ENCODE measurements around the gene ADAMTSL4.

- TF ChIP-seq POLR2AphosphoS5 (IDR thresholded peaks at IDR 0.05; ENCODE audit: low read depth, low read length) (no peak; the same call in 1 of the 2 replicates), POLR2A (IDR thresholded peaks at IDR 0.05; ENCODE audit: borderline replicate concordance, extremely low read depth, insufficient read depth, insufficient read length) (no peak), RAD21 (IDR thresholded peaks at IDR 0.05; ENCODE audit: low read depth) (no peak), EZH2 (IDR thresholded peaks at IDR 0.05) (no peak), EZH2phosphoT487 (IDR thresholded peaks at IDR 0.05; ENCODE audit: borderline replicate concordance) (no peak), CTCF (IDR thresholded peaks at IDR 0.05 in 2 of 3, conservative IDR thresholded peaks at IDR 0.05 in 1 of 3; ENCODE audit: borderline replicate concordance in 1 of 3, insufficient read depth in 1 of 3, low read depth in 2 of 3, low read length in 2 of 3) (no peak)
These were observed 41.0 kb upstream of the ADAMTSL4 start, which contains the start of gene ECM1 for GRCh38 chr1:150507912-150508864.
